HG02970 (cell line): Measurements from ENCODE around the gene TRPC3.
A peak's percentile ranks its signal among the peaks of the same experiment; 100 is the strongest.

Source experiments
- ATAC-seq: cut with Tn5 transposase; IDR thresholded peaks from one replicate; pipeline ENCODE4 v1.9.1; 2021; ENCODE audit warnings: mild to moderate bottlenecking, moderate library complexity, moderate number of reproducible peaks; ENCODE audit not compliant: unreplicated experiment, low FRiP score

TRPC3 gene

DNA sequence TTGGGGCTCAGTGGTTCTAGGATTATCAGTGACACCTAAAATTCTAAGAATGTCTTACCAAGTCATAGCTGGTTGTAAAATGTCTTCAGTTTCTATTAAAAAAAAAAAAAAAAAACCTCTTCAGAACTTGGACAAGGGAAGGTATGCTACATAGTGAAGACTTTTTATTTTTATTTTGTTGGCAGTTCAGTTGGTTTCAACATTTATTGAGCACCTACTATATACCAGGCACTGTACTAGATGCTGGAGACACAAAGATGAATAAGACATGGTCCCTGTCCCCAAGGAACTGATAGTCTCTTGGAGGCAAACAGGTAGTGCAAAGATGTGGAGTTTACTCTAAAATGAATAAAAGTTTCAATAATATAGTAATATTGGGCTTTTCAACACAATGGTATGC is 72.7 kb downstream of the TRPC3 start:
- ATAC-seq: no peak

GRCh38 chr4:121877041-121877773 is 74.7 kb downstream of the TRPC3 start:
- no peak for ATAC-seq

- no peak for ATAC-seq
Observed at GRCh38 chr4:121876070-121876469, 75.8 kb downstream of the TRPC3 start.

DNA sequence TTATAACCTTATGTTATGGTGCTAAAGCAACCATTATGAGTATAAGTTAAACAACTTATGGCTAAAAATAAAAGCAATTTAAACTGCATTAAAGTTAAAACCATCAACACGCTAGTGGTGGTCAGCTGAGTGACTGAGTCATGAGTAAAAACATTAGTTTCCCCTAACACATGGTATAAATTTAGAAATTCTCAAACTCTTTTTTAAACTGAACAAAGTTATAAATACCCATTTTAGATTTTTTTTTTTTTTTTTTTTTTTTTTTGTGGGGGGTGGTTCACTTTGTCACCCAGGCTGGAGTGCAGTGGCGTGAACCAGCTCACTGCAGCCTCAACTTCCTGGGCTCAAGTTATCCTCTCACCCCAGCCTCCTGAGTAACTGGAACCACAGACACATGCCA is 76.2 kb downstream of the TRPC3 start:
- ATAC-seq: no peak

DNA sequence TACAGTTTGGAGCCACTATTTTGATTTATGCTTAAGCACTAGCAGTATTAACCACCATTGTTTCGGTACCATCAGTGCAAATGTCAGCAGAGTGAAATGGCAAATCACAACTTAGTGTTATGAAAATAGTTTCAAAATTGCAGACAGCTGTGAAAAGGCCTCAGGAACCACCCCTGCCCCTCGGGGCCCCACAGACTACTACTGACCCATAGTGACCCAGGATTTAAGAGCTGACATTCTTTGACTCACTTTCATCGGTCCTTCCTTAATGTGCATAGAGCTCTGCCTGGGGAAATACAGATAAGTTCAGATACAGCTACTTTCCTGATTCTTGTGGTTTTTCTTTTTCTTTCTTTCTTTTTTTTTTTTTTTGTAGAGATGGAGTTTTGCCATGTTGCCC is 78.3 kb downstream of the TRPC3 start:
- no peak for ATAC-seq

GRCh38 chr4:121869841-121870822 is 81.7 kb downstream of the TRPC3 start, which contains the start of gene BBS7:
Gene BBS7 (minus strand): TSS chr4:121870474. CDS start chr4:121870313, 161 bp downstream.
- ATAC-seq: peak; percentile 99

DNA sequence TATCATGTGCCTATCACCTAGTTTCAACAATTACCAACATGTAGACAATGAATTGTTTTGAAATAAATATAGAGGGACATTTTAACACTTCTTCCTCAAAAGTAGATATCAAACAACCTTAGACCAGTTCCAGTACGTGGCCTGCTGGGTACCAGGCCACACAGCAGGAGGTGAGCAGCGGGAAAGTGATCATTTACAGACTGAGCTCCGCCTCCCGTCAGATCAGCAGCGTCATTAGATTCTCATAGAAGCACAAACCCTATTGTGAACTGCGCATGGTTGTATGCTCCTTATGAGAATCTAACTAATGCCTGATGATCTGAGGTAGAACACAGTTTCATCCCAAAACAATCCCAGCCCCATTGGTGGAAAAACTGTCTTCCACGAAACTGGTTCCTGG is 88.1 kb downstream of the TRPC3 start:
- no peak for ATAC-seq

GRCh38 chr4:121861426-121861825 is 90.4 kb downstream of the TRPC3 start:
- no peak for ATAC-seq

GRCh38 chr4:121860121-121860520 is 91.7 kb downstream of the TRPC3 start:
- no peak for ATAC-seq

DNA sequence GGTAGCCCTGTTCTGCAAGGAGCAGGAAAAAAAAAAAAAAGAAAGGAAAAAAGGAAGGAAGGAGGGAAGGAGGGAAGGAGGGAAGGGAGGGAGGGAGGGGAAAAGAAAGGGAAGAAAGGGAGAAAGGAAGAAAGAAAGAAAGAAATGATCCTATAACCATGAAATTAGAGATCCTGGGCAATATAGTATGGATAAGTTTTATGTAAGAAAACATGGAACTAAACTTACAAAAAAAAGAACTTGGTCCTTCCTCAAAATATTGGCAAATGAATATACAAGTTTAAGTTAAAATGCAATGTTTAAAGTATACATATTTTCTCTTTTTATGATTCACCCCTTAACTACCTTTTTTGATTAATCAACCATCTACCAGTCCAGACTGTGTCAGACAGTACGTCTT is 100.5 kb downstream of the TRPC3 start:
- no peak for ATAC-seq

DNA sequence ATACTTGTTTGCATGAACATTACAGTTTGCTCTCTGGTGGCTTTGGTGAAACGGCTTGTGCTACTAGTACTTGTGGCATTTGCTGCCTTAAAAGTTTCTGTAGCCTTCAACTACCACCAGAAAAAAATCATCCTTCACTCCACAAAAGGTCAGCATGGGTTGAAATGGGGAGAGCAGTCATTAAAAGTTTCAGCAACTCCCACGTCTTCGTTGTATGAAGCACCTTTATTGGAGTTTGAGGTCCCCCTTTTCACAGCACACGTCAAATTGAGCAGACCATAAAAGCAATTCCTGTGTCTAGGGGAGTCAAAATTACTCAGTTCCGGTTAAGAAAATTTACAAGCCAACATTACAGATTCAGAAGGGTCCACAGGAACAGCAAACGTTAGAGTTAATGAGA is 105.2 kb downstream of the TRPC3 start:
- ATAC-seq: no peak

DNA sequence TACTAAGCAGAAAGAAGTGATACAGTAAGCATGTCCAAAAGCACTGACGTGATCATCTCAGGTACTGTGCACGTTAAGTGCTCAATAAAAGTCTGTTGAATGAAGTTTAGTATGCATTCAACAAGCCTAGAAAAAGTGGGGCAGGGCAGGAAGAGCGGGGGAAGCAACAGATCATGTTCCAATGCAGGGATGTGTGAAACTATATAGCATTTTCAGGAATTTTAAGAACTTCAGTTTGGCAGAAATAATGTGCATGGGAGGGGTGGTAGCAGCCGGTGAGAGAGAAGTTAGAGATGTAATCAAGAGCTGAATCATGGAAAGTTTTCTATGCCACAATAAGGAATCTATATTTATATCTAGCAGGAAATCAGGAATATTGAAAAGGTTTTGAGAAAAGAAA is 109.0 kb downstream of the TRPC3 start:
- ATAC-seq: no peak

DNA sequence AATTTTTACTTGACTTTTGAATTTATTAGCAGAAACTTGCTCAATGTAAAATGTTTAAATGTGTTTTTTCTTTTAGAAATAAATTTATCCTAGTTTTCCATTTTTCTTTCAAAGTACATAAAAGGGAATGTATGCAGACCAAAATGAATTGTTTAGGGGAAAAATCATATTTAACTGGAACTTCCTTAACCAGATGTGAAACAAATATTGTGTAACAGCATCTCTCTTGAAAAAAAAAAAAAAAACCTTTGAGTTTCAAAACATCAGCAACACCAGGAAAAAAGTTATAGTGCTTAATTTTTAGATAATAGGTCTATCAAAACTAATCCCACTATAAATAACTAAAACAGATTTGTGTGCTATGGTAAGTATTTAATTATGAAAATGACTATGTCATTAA is 113.7 kb downstream of the TRPC3 start:
- ATAC-seq: no peak

GRCh38 chr4:121829511-121829910 is 122.3 kb downstream of the TRPC3 start:
- no peak for ATAC-seq
